Measurements from ENCODE around the gene NUPR1. TPM values are rescaled to one million over a fixed set of nuclear protein-coding genes. Genes with fewer than 3 reads are reported as not detected.

NUPR1 gene, protein sequence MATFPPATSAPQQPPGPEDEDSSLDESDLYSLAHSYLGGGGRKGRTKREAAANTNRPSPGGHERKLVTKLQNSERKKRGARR
- 12.1 and 30.9 TPM in 2 replicates for total RNA-seq

DNA sequence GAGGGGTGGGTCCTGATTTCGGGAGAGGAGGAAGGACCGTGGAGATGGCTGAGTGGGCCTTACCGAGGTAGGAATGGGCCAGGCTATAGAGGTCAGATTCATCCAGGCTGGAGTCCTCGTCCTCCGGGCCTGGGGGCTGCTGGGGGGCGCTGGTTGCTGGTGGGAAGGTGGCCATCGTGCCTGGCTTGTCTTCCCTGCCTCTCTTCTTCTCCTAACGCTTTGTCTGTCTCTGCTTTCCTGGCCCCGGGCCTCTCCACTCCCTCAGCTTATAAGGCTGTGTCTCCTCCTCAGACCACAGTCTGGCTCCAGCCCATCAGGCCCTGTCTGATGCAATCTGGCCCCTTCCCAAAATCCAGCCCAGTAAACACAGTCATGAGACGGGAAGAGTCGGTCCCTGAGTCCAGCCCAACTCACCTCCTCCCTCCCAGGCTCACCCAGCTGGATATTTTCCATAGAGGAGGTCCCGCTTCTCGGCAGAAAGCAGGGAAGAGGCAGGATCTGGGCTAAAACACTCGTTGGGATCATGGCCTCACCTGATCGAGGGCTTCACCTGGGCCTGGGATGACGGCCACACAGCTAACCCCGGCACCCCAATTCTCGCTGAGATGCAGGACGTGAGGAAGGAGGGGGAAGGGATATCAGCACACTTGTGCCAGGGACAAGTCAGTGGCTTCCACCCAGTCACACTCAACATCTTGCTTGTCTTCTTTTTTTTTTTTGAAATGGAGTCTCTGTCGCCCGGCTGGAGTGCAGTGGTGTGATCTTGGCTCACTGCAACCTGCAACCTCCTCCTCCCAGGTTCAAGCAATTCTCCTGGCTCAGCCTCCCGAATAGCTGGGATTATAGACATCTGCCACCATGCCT lies at the start of gene NUPR1:
TSS of gene NUPR1 (minus strand) at position 242 of the 864 bp plus-strand sequence. CDS start at position 175, 67 bp downstream.

DNA sequence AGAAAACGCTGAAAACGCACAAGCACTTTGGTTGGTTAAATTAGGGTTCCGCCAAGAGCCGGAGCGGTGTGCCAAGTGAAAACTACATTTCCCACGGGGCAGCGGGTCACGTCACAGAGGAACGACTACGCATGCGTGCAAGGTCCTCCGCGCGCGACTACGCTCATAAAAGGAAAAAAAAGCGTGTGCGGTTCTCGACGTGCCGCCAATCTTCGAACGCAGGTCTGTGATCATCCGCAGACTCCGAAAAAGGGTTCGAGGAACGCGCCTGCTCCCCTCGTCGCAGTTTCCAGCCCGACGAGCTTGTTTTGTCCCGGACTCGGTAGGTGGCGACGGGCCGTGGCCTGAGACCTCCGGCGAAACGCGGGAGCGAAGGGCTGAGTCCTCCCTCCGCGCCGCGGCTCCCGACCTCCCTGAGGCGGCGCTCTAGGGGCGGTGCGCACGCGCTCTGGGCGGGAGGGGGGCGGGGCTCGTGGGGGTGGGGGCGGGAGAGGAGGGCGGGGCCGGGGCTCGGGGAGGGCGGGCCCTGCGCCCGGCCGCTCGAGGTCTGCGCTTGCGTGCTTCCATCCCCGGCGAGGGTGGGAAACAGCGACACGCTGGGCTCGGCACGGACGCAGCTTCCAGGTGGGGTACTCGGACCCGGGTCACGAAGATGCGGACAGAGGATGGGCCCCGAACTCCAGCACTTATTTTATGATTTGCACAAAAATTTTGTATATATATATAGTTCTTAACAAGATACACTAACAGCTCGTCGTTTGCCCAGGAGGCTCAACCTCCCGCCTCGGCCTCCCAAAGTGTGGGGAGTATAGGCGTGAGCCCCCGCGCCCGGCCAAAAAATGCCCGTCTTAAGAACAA lies 15.2 kb upstream of the NUPR1 start, which contains the start of gene SGF29:
TSS of gene SGF29 (plus strand) at position 145 of the 858 bp plus-strand sequence. CDS start 27,150 bp downstream, outside the sequence.

DNA sequence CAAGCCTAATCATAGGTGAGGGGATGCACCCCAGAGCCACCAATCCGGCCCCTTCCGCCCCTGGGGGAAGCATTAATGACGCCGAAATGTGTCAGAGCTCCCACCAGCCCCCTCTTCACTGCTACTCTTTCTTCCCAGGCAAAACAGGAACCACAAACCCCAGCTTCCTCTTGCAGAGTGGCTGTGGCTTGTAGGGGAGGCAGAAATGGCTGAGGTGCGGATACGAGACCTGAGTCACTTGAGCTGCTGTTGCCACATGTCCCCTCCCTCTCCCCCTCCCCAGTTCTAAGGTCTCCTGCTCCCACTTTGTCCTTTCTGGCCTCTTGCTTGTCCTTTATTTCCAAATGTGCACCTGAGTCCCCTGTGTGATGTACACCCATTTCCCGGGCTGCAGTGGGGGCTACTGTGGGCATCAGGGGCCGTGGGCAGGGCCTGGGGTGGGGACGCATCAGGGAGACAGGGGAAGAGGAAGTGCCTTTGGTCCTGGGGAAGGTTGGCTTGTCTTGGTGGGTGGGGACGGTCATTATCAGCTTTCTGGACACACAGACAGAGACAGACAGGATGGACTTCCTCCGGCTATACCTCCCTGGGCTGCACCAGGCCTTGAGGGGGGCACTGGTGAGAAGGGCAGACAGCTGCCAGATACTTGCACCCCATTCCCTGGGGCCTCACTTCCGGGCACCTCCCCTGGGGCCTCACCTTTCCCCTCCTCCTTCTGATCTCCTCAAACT lies 44.5 kb downstream of the NUPR1 start, which contains the start of gene APOBR:
TSS of gene APOBR (plus strand) at position 523 of the 731 bp plus-strand sequence. CDS start at position 562, 39 bp downstream.

DNA sequence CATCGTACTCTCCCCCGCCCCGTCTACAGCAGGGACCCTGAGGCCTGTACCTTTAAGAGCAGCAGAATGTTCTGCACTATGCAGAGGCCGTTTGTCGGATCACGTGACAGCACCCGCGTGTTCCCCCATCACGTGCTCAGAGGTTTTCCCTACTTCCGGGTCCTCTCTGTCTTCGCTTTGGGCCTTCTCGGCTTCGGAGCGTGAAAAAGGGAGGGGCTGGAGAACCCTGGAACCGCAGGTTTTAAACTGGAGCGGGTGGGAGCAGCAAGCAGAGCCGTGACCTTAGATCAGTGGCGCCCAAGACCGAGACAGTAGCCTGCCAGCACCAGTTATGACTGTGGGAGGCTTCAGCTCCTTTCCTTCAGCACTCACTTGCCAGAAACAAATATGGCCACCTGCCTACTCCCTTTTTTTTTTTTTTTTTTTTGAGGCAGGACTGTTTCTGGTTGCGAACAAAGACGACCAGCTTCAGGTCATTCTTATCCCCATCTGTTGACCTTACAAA lies 46.8 kb downstream of the NUPR1 start, which contains the start of gene CLN3:
TSS of gene CLN3 (minus strand) at position 105 of the 505 bp plus-strand sequence. CDS start 315 bp downstream, outside the sequence.

Other genes starting within 250 kb of the NUPR1 start
- gene SBK1, start 246.4 kb downstream of the NUPR1 start, total RNA-seq, result not detected in 2 replicates
- 0.33 and 0.75 TPM in 2 replicates for gene NPIPB6, start 175.5 kb downstream of the NUPR1 start, total RNA-seq
- gene EIF3CL, start 135.1 kb downstream of the NUPR1 start, total RNA-seq, result 127 and 171 TPM in 2 replicates
- not detected in 2 replicates for gene NPIPB7, start 66.6 kb downstream of the NUPR1 start, total RNA-seq
- 13.3 and 15.1 TPM in 2 replicates for gene CLN3, start 46.9 kb downstream of the NUPR1 start, total RNA-seq
- not detected in 2 replicates for gene APOBR, start 44.3 kb downstream of the NUPR1 start, total RNA-seq
- not detected in 2 replicates for gene IL27, start 32.1 kb downstream of the NUPR1 start, total RNA-seq
- gene SGF29, start 14.9 kb upstream of the NUPR1 start, total RNA-seq, result 9.4 and 10.0 TPM in 2 replicates
- under 0.01 TPM in 1 of 2 replicates, not detected in the other for gene SULT1A2, start 58.1 kb upstream of the NUPR1 start, total RNA-seq
- 0.77 and 0.87 TPM in 2 replicates for gene SULT1A1, start 71.1 kb upstream of the NUPR1 start, total RNA-seq
- under 0.01 and 0.12 TPM in 2 replicates for gene NPIPB8, start 99.1 kb upstream of the NUPR1 start, total RNA-seq
- 108 and 129 TPM in 2 replicates for gene EIF3C, start 172.5 kb upstream of the NUPR1 start, total RNA-seq
- 4.1 and 4.3 TPM in 2 replicates for gene NPIPB9, start 212.8 kb upstream of the NUPR1 start, total RNA-seq

Measured in uterine smooth muscle cell (primary cell).